HepG2 (cell line): ENCODE results near the gene CLDN7. TPM values are rescaled to one million over a fixed set of nuclear protein-coding genes. Genes with fewer than 3 reads are reported as not detected.
A peak's percentile ranks its signal among the peaks of the same experiment; 100 is the strongest.

Experiments
- ARNT2 ChIP-seq: sonication (generic); formaldehyde crosslinking; IDR thresholded peaks from 2 replicates; pipeline ENCODE4 v1.8.0; 2022; ENCODE audit warnings: mild to moderate bottlenecking, low read depth, missing genetic modification reagents, moderate library complexity
- BHLHE40 ChIP-seq: IDR thresholded peaks from 2 replicates; pipeline ENCODE4 v1.6.1; 2011; ENCODE audit warnings: low read length, improper control_type of control experiment
- CREB1 ChIP-seq, 2 experiments: fragments of 450-650 bp in 1 of 2; IDR thresholded peaks; 2 replicates each; pipeline ENCODE4 v1.6.1; 2016 to 2017; ENCODE audit warnings: control low read depth in 1 of 2, mild to moderate bottlenecking in 1 of 2, missing compliant biosample characterization in 1 of 2, missing genetic modification characterization in 1 of 2
- ELF4 ChIP-seq: sonication (generic); formaldehyde crosslinking; IDR thresholded peaks from 2 replicates; pipeline ENCODE4 v1.5.0; 2020; ENCODE audit warnings: missing genetic modification reagents, mild to moderate bottlenecking, moderate library complexity, borderline replicate concordance
- HDAC1 ChIP-seq: sonication (generic); formaldehyde crosslinking; IDR thresholded peaks from 2 replicates; pipeline ENCODE4 v1.5.1; 2020; ENCODE audit warnings: mild to moderate bottlenecking, missing genetic modification reagents
- MTA1 ChIP-seq: sonication (generic); formaldehyde crosslinking; IDR thresholded peaks from 2 replicates; pipeline ENCODE4 v1.4.0; 2020; ENCODE audit warnings: missing genetic modification reagents, mild to moderate bottlenecking, borderline replicate concordance
- NCOA2 ChIP-seq: sonication (generic); formaldehyde crosslinking; IDR thresholded peaks from 2 replicates; pipeline ENCODE4 v1.8.0; 2022; ENCODE audit warnings: inconsistent platforms
- NFYC ChIP-seq: IDR thresholded peaks from 2 replicates; pipeline ENCODE4 v1.6.1; 2016; ENCODE audit warnings: missing genetic modification reagents, missing compliant biosample characterization
- SOX6 ChIP-seq, 2 experiments: fragments of 450-650 bp in 1 of 2; sonication (generic) in 1 of 2; formaldehyde crosslinking in 1 of 2; IDR thresholded peaks; 2 replicates each; pipeline versions ENCODE4 v1.4.0 to v1.6.1; 2017 to 2020; ENCODE audit warnings: antibody characterized with exemption in 1 of 2, mild to moderate bottlenecking in 1 of 2, missing genetic modification reagents in 1 of 2
- SP5 ChIP-seq: IDR thresholded peaks from 2 replicates; pipeline ENCODE4 v1.6.1; 2016; ENCODE audit warnings: low read depth, borderline replicate concordance
- TMF1 ChIP-seq: sonication (generic); formaldehyde crosslinking; IDR thresholded peaks from 2 replicates; pipeline ENCODE4 v1.8.1; 2022; ENCODE audit warnings: low read depth, missing genetic modification reagents
- XBP1 ChIP-seq: sonication (generic); formaldehyde crosslinking; IDR thresholded peaks from 2 replicates; pipeline ENCODE4 v1.5.0; 2020; ENCODE audit warnings: missing genetic modification reagents
- ZNF333 ChIP-seq: sonication (generic); formaldehyde crosslinking; IDR thresholded peaks from 2 replicates; pipeline ENCODE4 v1.4.0; 2020; ENCODE audit warnings: mild to moderate bottlenecking, missing genetic modification reagents, borderline replicate concordance
- ZNF598 ChIP-seq: sonication (generic); formaldehyde crosslinking; IDR thresholded peaks from 2 replicates; pipeline ENCODE4 v1.5.1; 2020; ENCODE audit warnings: mild to moderate bottlenecking, missing genetic modification reagents, borderline replicate concordance
- ZNF788 ChIP-seq: sonication (generic); formaldehyde crosslinking; IDR thresholded peaks from 2 replicates; pipeline ENCODE4 v1.5.0; 2020; ENCODE audit warnings: mild to moderate bottlenecking, missing genetic modification reagents, borderline replicate concordance
- polyA plus RNA-seq, 8 experiments: library from polyadenylated mRNA; depleted of rRNA in 3 of 8; stranded (reverse) in 7 of 8; unstranded in 1 of 8; fragments of >200 nt; fragmentation: Illumina TruSeq in 4 of 8; extraction: Trizol in 4 of 8; gene quantifications; 2 replicates each; pipeline versions ENCODE4 v1.2.1 to v1.2.3, GENCODE V29; 2011 to 2016; ENCODE audit warnings: low read depth in 4 of 8, missing spikeins in 1 of 8, mixed read lengths in 1 of 8; ENCODE audit not compliant: insufficient read depth in 1 of 8
- total RNA-seq, 5 experiments: library from RNA; depleted of rRNA; stranded (reverse); fragments of >200 nt; fragmentation: Illumina TruSeq; extraction: Trizol; gene quantifications; 2 replicates each; pipeline ENCODE4 v1.2.3, GENCODE V29; 2016; ENCODE audit warnings: low read depth in 1 of 5
- TF ChIP-seq, protein P1 (sequence below): sonication (generic); formaldehyde crosslinking; IDR thresholded peaks from 2 replicates; pipeline ENCODE4; 2020; ENCODE audit warnings: missing genetic modification reagents, mild to moderate bottlenecking, borderline replicate concordance
- TF ChIP-seq, protein P2 (sequence below): sonication (generic); formaldehyde crosslinking; IDR thresholded peaks from 2 replicates; pipeline ENCODE4 v1.5.1; 2020; ENCODE audit warnings: missing genetic modification reagents, mild to moderate bottlenecking, borderline replicate concordance
- TF ChIP-seq, protein P3 (sequence below): sonication (generic); formaldehyde crosslinking; IDR thresholded peaks from 2 replicates; pipeline ENCODE4 v1.5.1; 2020; ENCODE audit warnings: mild to moderate bottlenecking, missing genetic modification reagents, moderate library complexity

The CLDN7 gene
- total and polyA plus RNA-seq, 2 of the 13 experiments (the other 11 are each of a cell fraction or from before 2014, with no cell fraction given): not detected

DNA sequence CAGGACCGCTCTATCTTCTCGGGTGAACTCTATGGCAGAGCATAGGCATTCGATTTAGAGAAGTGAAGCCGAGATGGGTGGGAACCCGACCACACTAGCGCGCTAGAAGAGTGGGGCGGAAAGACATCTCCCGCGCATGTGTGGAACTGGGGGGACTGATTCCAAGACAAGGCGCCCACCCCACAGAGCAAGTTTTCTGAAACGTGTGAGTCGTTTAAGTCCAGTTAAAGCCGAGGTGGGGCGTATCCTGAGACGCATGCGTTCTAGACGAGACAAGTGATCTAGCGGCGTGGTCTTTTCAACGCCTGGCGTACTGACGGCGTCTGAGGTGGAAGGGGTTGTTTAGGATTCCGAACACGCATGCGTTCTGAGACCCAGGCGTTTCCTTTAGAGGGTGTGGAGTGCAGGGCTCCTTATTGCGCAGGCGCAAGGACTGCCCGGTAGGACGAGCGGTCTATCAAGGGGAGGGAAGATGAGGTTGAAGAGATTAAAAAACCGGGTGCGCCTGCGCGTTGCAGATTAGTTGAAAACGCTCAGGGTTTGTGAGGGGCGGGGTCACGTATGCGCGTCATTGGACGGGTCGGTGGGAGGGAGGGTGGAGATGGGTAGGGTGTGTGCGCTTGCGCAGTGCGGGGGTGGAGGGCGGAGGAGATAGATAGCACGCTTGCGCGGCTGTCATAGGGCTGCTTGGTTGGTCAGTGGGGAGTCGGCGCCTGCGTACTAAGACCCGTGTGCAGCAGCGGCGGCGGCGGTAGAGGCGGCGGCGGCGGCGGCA, 44.8 kb upstream of the CLDN7 start, which contains the start of gene EIF5A (continued):
- TF ChIP-seq, protein P1, sequence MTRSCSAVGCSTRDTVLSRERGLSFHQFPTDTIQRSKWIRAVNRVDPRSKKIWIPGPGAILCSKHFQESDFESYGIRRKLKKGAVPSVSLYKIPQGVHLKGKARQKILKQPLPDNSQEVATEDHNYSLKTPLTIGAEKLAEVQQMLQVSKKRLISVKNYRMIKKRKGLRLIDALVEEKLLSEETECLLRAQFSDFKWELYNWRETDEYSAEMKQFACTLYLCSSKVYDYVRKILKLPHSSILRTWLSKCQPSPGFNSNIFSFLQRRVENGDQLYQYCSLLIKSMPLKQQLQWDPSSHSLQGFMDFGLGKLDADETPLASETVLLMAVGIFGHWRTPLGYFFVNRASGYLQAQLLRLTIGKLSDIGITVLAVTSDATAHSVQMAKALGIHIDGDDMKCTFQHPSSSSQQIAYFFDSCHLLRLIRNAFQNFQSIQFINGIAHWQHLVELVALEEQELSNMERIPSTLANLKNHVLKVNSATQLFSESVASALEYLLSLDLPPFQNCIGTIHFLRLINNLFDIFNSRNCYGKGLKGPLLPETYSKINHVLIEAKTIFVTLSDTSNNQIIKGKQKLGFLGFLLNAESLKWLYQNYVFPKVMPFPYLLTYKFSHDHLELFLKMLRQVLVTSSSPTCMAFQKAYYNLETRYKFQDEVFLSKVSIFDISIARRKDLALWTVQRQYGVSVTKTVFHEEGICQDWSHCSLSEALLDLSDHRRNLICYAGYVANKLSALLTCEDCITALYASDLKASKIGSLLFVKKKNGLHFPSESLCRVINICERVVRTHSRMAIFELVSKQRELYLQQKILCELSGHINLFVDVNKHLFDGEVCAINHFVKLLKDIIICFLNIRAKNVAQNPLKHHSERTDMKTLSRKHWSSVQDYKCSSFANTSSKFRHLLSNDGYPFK (CRISPR knock-in tag): peak; percentile 75; the same call in 1 of the 2 replicates
- TF ChIP-seq TMF1 (CRISPR knock-in tag): no peak
- 0 out of 2 replicates have a peak, but pooled peaks have one; percentile 15 for TF ChIP-seq ZNF333 (CRISPR knock-in tag)
- peak; percentile 76; the same call in 1 of the 2 replicates for TF ChIP-seq ZNF598 (CRISPR knock-in tag)
- 0 out of 2 replicates have a peak, but pooled peaks have one; percentile 31 for TF ChIP-seq ARNT2 (CRISPR knock-in tag)
- TF ChIP-seq SOX6 (IDR thresholded peaks at IDR 0.05): no peak
- TF ChIP-seq SOX6 (CRISPR knock-in tag; IDR thresholded peaks at IDR 0.05): peak; percentile 54; the same call in 1 of the 2 replicates
- TF ChIP-seq ELF4 (CRISPR knock-in tag): no peak
- peak; percentile 36; the same call in 1 of the 2 replicates for TF ChIP-seq HDAC1 (CRISPR knock-in tag)
- peak; percentile 92 for TF ChIP-seq CREB1 (IDR thresholded peaks at IDR 0.05)
- TF ChIP-seq CREB1 (CRISPR knock-in tag; IDR thresholded peaks at IDR 0.05): peak; percentile 77
- peak; percentile 38; the same call in 1 of the 2 replicates for TF ChIP-seq NCOA2 (CRISPR knock-in tag)
- no peak for TF ChIP-seq XBP1 (CRISPR knock-in tag)
- TF ChIP-seq SP5 (CRISPR knock-in tag): 0 out of 2 replicates have a peak, but pooled peaks have one; percentile 3
- TF ChIP-seq BHLHE40: no peak
- TF ChIP-seq, protein P2, sequence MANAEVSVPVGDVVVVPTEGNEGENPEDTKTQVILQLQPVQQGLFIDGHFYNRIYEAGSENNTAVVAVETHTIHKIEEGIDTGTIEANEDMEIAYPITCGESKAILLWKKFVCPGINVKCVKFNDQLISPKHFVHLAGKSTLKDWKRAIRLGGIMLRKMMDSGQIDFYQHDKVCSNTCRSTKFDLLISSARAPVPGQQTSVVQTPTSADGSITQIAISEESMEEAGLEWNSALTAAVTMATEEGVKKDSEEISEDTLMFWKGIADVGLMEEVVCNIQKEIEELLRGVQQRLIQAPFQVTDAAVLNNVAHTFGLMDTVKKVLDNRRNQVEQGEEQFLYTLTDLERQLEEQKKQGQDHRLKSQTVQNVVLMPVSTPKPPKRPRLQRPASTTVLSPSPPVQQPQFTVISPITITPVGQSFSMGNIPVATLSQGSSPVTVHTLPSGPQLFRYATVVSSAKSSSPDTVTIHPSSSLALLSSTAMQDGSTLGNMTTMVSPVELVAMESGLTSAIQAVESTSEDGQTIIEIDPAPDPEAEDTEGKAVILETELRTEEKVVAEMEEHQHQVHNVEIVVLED (CRISPR knock-in tag): peak; percentile 86
- peak; percentile 61; the same call in 1 of the 2 replicates for TF ChIP-seq MTA1 (CRISPR knock-in tag)
- TF ChIP-seq, protein P3, sequence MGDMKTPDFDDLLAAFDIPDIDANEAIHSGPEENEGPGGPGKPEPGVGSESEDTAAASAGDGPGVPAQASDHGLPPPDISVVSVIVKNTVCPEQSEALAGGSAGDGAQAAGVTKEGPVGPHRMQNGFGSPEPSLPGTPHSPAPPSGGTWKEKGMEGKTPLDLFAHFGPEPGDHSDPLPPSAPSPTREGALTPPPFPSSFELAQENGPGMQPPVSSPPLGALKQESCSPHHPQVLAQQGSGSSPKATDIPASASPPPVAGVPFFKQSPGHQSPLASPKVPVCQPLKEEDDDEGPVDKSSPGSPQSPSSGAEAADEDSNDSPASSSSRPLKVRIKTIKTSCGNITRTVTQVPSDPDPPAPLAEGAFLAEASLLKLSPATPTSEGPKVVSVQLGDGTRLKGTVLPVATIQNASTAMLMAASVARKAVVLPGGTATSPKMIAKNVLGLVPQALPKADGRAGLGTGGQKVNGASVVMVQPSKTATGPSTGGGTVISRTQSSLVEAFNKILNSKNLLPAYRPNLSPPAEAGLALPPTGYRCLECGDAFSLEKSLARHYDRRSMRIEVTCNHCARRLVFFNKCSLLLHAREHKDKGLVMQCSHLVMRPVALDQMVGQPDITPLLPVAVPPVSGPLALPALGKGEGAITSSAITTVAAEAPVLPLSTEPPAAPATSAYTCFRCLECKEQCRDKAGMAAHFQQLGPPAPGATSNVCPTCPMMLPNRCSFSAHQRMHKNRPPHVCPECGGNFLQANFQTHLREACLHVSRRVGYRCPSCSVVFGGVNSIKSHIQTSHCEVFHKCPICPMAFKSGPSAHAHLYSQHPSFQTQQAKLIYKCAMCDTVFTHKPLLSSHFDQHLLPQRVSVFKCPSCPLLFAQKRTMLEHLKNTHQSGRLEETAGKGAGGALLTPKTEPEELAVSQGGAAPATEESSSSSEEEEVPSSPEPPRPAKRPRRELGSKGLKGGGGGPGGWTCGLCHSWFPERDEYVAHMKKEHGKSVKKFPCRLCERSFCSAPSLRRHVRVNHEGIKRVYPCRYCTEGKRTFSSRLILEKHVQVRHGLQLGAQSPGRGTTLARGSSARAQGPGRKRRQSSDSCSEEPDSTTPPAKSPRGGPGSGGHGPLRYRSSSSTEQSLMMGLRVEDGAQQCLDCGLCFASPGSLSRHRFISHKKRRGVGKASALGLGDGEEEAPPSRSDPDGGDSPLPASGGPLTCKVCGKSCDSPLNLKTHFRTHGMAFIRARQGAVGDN (CRISPR knock-in tag): peak; percentile 73
- peak; percentile 61; the same call in 1 of the 2 replicates for TF ChIP-seq ZNF788 (CRISPR knock-in tag)
- TF ChIP-seq NFYC (CRISPR knock-in tag): no peak
